AG10803 (cell line): ENCODE data around the gene PAIP1.
"Not testable (repeated sequence)": the region's sequence is repeated elsewhere in the genome, so short reads cannot be mapped to it uniquely, and the experiment has no call there.

Experiments used
- DNase-seq: peaks from one replicate; pipeline ENCODE4 v3.0.0; 2010; ENCODE audit warnings: low read depth
- H3K4me3 ChIP-seq: 2 replicates; pipeline ENCODE4 v1.5.1; 2011; ENCODE audit warnings: mild to moderate bottlenecking, low read length, control low read depth
- CTCF ChIP-seq: conservative IDR thresholded peaks from 2 replicates; pipeline ENCODE4 v1.5.1; 2011; ENCODE audit warnings: mild to moderate bottlenecking, low read length, control low read depth, inconsistent platforms

Gene PAIP1

GRCh38 chr5:43556857-43557542 lies at the start of gene PAIP1:
PAIP1 (minus strand) TSS chr5:43557077; CDS start chr5:43556846, 231 bp downstream.
- peak within 1 kb of the TSS; percentile 87 for H3K4me3 ChIP-seq
- DNase-seq, result peak; percentile 87
- TF ChIP-seq CTCF, result no peak

GRCh38 chr5:43606351-43606750 lies 49.5 kb upstream of the PAIP1 start:
- DNase-seq, result no peak
- no peak overlapping the region for H3K4me3 ChIP-seq
- TF ChIP-seq CTCF, result no peak

GRCh38 chr5:43604699-43605098 lies 47.8 kb upstream of the PAIP1 start:
- no peak for DNase-seq
- no peak for TF ChIP-seq CTCF
- H3K4me3 ChIP-seq, result no peak overlapping the region; the same call in 1 of the 2 replicates

GRCh38 chr5:43603344-43604217 lies 46.7 kb upstream of the PAIP1 start:
- DNase-seq, result peak; percentile 46
- no peak for TF ChIP-seq CTCF
- peak overlapping the region; percentile 85 for H3K4me3 ChIP-seq

GRCh38 chr5:43602461-43603343 lies 45.8 kb upstream of the PAIP1 start, which contains the start of gene NNT:
NNT (plus strand) TSS chr5:43603180; CDS start chr5:43609196, 6,016 bp downstream.
- peak within 1 kb of the TSS; percentile 85 for H3K4me3 ChIP-seq
- TF ChIP-seq CTCF, result no peak
- DNase-seq, result peak; percentile 61

GRCh38 chr5:43601454-43602260 lies 44.8 kb upstream of the PAIP1 start:
- TF ChIP-seq CTCF, result no peak
- H3K4me3 ChIP-seq, result peak overlapping the region; percentile 85
- DNase-seq, result peak; percentile 35

GRCh38 chr5:43598927-43599326 lies 42.0 kb upstream of the PAIP1 start:
- not testable (repeated sequence) for DNase-seq, H3K4me3 ChIP-seq
